GM20000 (cell line): Measurements from ENCODE around the gene ZBTB21.

Source experiments
- DNase-seq: peaks from one replicate; pipeline ENCODE4 v3.0.0; 2012; ENCODE audit warnings: low spot score
- CTCF ChIP-seq: IDR thresholded peaks from 2 replicates; pipeline ENCODE4 v1.5.1; 2012; ENCODE audit warnings: mild to moderate bottlenecking, control low read depth; ENCODE audit errors: extremely low read depth, missing control alignments

The ZBTB21 gene

GRCh38 chr21:42055425-42055824, 45.3 kb upstream of the ZBTB21 start:
- DNase-seq, result no peak
- TF ChIP-seq CTCF, result no peak

- TF ChIP-seq CTCF, result no peak
- DNase-seq, result no peak
Observed at GRCh38 chr21:42051788-42052187, 41.6 kb upstream of the ZBTB21 start.

- no peak for TF ChIP-seq CTCF
- DNase-seq, result no peak
Observed at GRCh38 chr21:42049578-42050430, 39.6 kb upstream of the ZBTB21 start.

GRCh38 chr21:42048870-42049577, 38.9 kb upstream of the ZBTB21 start:
- TF ChIP-seq CTCF, result no peak
- no peak for DNase-seq

- no peak for DNase-seq
- TF ChIP-seq CTCF, result no peak
Observed at GRCh38 chr21:42047821-42048613, 37.9 kb upstream of the ZBTB21 start.

- no peak for TF ChIP-seq CTCF
- DNase-seq, result no peak
Observed at GRCh38 chr21:42044871-42045495, 34.8 kb upstream of the ZBTB21 start.

- TF ChIP-seq CTCF, result no peak
- no peak for DNase-seq
Observed at GRCh38 chr21:42043961-42044360, 33.8 kb upstream of the ZBTB21 start.
